Body of pancreas (tissue), 4 donors: Measurements from ENCODE around the gene WNT9B. TPM values are rescaled to one million over a fixed set of nuclear protein-coding genes. Genes with fewer than 3 reads are reported as not detected.

Source experiments
- ATAC-seq: fragments of 150-250 bp; one replicate; pipeline ENCODE4 v1.9.1; 2016
- DNase-seq, 4 donors: peaks; one replicate each; pipeline ENCODE4 v3.0.0-alpha.2; 2019
- H3K27ac ChIP-seq, 4 donors: fragments of 200-600 bp; sonication (generic); 1 replicate in 3 of 4; 2 replicates in 1 of 4; pipeline versions ENCODE4 v1.5.1 to v1.6.1; 2016 to 2019; ENCODE audit warnings: mild to moderate bottlenecking in 1 of 4, mixed read lengths in 1 of 4, moderate library complexity in 1 of 4
- H3K27me3 ChIP-seq, 2 donors: fragments of 200-600 bp; sonication (generic); one replicate each; pipeline ENCODE4 v1.6.0; 2016; ENCODE audit warnings: mild to moderate bottlenecking in 1 of 2
- H3K36me3 ChIP-seq, 2 donors: fragments of 200-600 bp; sonication (generic); replicated peaks in 1 of 2; 2 replicates each; pipeline ENCODE4 v1.5.1; 2016; ENCODE audit warnings: low read depth in 2 of 2; ENCODE audit not compliant: insufficient read depth in 1 of 2
- H3K4me1 ChIP-seq: fragments of 200-600 bp; sonication (generic); one replicate; pipeline ENCODE4 v1.6.0; 2016
- H3K4me3 ChIP-seq, 2 donors: fragments of 200-600 bp; sonication (generic); 1 replicate in 1 of 2; 2 replicates in 1 of 2; pipeline ENCODE4 v1.5.1; 2016 to 2019
- H3K9me3 ChIP-seq, 3 donors: fragments of 200-600 bp; sonication (generic); 1 replicate in 2 of 3; 2 replicates in 1 of 3; pipeline ENCODE4 v1.5.1; 2016
- CTCF ChIP-seq, 7 experiments: fragments of 450-650 bp in 4 of 7; fragments of 200-600 bp in 3 of 7; sonication (generic) in 3 of 7; IDR thresholded peaks; one replicate each; pipeline ENCODE4 v1.5.1; 2016 to 2019; ENCODE audit warnings: antibody characterized with exemption in 7 of 7
- POLR2A ChIP-seq, 3 donors: fragments of 450-650 bp; IDR thresholded peaks; one replicate each; pipeline ENCODE4 v1.6.1; 2016; ENCODE audit warnings: antibody characterized with exemption in 3 of 3, mild to moderate bottlenecking in 2 of 3
- WGBS, 2 donors: methylation state at CpG; one replicate each; pipeline ENCODE4 v1.1.5; 2017; 5-methylcytosine and 5-hydroxymethylcytosine counted together
- intact Hi-C: fragments of 100-400 bp; cut with DNase I; formaldehyde crosslinking; loops from one replicate; pipeline ENCODE4 v1.15.1; 2023
- total RNA-seq, 2 donors: library from RNA; depleted of rRNA; stranded (reverse); fragments of >200 nt; gene quantifications; one replicate each; pipeline ENCODE4 v1.1.0, GENCODE V29; 2016

WNT9B gene
- total RNA-seq, 2 donors from 2014 or later = not detected

GRCh38 chr17:46896991-46897390 is 45.6 kb downstream of the WNT9B start:
- Histone ChIP-seq H3K27me3 (no peaks in the 10 kb centered on the region), H3K4me1 (peaks cover 14% of the 10 kb centered on the region), H3K36me3 (no peaks in the 10 kb centered on the region), H3K27ac (no peak overlapping the region), H3K9me3 (peaks cover 0 to 4% (median 0%) of the 10 kb centered on the region in 3 donors), H3K4me3 (no peak overlapping the region)
- ATAC-seq = no peak
- TF ChIP-seq CTCF (IDR thresholded peaks at IDR 0.05) (no peak), POLR2A (IDR thresholded peaks at IDR 0.05) (no peak)
- DNase-seq = no peak
- intact Hi-C loops = no loop called here
- 83 to 89% methylated on average over 5 to 9 of the region's 9 CpGs for WGBS, 2 donors

GRCh38 chr17:46898364-46898763 is 47.0 kb downstream of the WNT9B start:
- intact Hi-C loops = no loop called here
- no peak for DNase-seq
- H3K4me1 ChIP-seq = peaks cover 14% of the 10 kb centered on the region
- no peaks in the 10 kb centered on the region for H3K27me3 ChIP-seq
- H3K27ac ChIP-seq = no peak overlapping the region
- no peaks in the 10 kb centered on the region for H3K36me3 ChIP-seq
- no peak overlapping the region for H3K4me3 ChIP-seq
- WGBS, 2 donors = 71 to 79% methylated on average over 2 of the region's 2 CpGs
- TF ChIP-seq CTCF (IDR thresholded peaks at IDR 0.05) (no peak), POLR2A (IDR thresholded peaks at IDR 0.05) (no peak)
- ATAC-seq = no peak
- H3K9me3 ChIP-seq = peaks cover 0 to 4% (median 0%) of the 10 kb centered on the region in 3 donors

- no peak for DNase-seq
- intact Hi-C loops = no loop called here
- Histone ChIP-seq H3K4me1 (peaks cover 14% of the 10 kb centered on the region), H3K36me3 (no peaks in the 10 kb centered on the region), H3K27ac (no peak overlapping the region), H3K27me3 (no peaks in the 10 kb centered on the region), H3K9me3 (peaks cover 0 to 4% (median 0%) of the 10 kb centered on the region in 3 donors), H3K4me3 (no peak overlapping the region)
- no peak for ATAC-seq
- TF ChIP-seq CTCF (IDR thresholded peaks at IDR 0.05) (no peak), POLR2A (IDR thresholded peaks at IDR 0.05) (no peak)
- WGBS, 2 donors = 91% methylated on average over 5 of the region's 5 CpGs
These were observed 47.5 kb downstream of the WNT9B start for GRCh38 chr17:46898860-46899259.

- Histone ChIP-seq H3K27me3 (no peaks in the 10 kb centered on the region), H3K36me3 (no peaks in the 10 kb centered on the region), H3K4me1 (no peaks in the 10 kb centered on the region), H3K9me3 (peaks cover 0 to 4% (median 0%) of the 10 kb centered on the region in 3 donors), H3K4me3 (no peak overlapping the region), H3K27ac (no peak overlapping the region)
- intact Hi-C loops = no loop called here
- ATAC-seq (no peak), DNase-seq (no peak)
- 79 to 94% methylated on average over 4 to 9 of the region's 9 CpGs for WGBS, 2 donors
- TF ChIP-seq CTCF (IDR thresholded peaks at IDR 0.05) (no peak), POLR2A (IDR thresholded peaks at IDR 0.05) (no peak)
These were observed 49.9 kb downstream of the WNT9B start for GRCh38 chr17:46901291-46901690.
